Small intestine (tissue), 7 donors: ENCODE data around the gene STIM1. TPM values are rescaled to one million over a fixed set of nuclear protein-coding genes. Genes with fewer than 3 reads are reported as not detected.

Source experiments
- DNase-seq, 2 donors: peaks; one replicate each; pipeline versions ENCODE4 v3.0.0 to v3.0.0-alpha.2; 2013
- FAIRE-seq: peaks from 2 replicates; lab custom pipeline; 2012; peaks lifted over from hg19 to GRCh38; lab: Jason Lieb, UNC
- H3K27ac ChIP-seq, 3 donors: one replicate each; pipeline ENCODE4 v1.5.1; 2013; ENCODE audit warnings: low read length in 2 of 3, mild to moderate bottlenecking in 2 of 3, control low read depth in 1 of 3, inconsistent platforms in 1 of 3, low read depth in 1 of 3, moderate library complexity in 1 of 3
- H3K27me3 ChIP-seq, 3 donors: one replicate each; pipeline ENCODE4 v1.6.1; 2013; ENCODE audit warnings: low read length in 3 of 3, inconsistent platforms in 1 of 3; ENCODE audit not compliant: control insufficient read depth in 3 of 3, insufficient read depth in 3 of 3
- H3K36me3 ChIP-seq, 3 donors: one replicate each; pipeline ENCODE4 v1.6.1; 2013; ENCODE audit warnings: low read length in 3 of 3, inconsistent platforms in 1 of 3, low read depth in 1 of 3, mild to moderate bottlenecking in 1 of 3, moderate library complexity in 1 of 3; ENCODE audit not compliant: control insufficient read depth in 3 of 3, insufficient read depth in 2 of 3
- H3K4me1 ChIP-seq, 3 donors: one replicate each; pipeline ENCODE4 v1.6.1; 2013; ENCODE audit warnings: low read length in 2 of 3, inconsistent platforms in 1 of 3, low read depth in 1 of 3, mild to moderate bottlenecking in 1 of 3, moderate library complexity in 1 of 3; ENCODE audit not compliant: control insufficient read depth in 3 of 3, insufficient read depth in 2 of 3
- H3K4me3 ChIP-seq, 3 donors: one replicate each; pipeline ENCODE4 v1.5.1; 2013; ENCODE audit warnings: low read length in 3 of 3, control low read depth in 1 of 3, inconsistent platforms in 1 of 3, low read depth in 1 of 3, mild to moderate bottlenecking in 1 of 3, moderate library complexity in 1 of 3
- H3K9me3 ChIP-seq, 2 donors: one replicate each; pipeline ENCODE4 v1.6.1; 2013; ENCODE audit warnings: low read depth in 1 of 2, low read length in 1 of 2; ENCODE audit not compliant: control insufficient read depth in 2 of 2, insufficient read depth in 1 of 2
- WGBS, 3 donors: extraction: QIAGEN DNeasy Blood & Tissue Kit; methylation state at CpG; one replicate each; pipeline ENCODE4 v1.1.7; 2013; 5-methylcytosine and 5-hydroxymethylcytosine counted together
- polyA plus RNA-seq, 4 donors: library from polyadenylated mRNA; stranded (reverse) in 3 of 4; unstranded in 1 of 4; fragments of 200-250 nt in 3 of 4; fragments of 120-200 nt in 1 of 4; gene quantifications; one replicate each; pipeline versions ENCODE4 v1.2.1 to v1.2.3, GENCODE V29; 2013
- donor health status: healthy with polysubstance abuse.
- donor health status: control.
- donor health status: control.
- donor health status: Bipolar disorder and iron deficiency.
- donor health status: healthy.

Gene STIM1
- polyA plus RNA-seq, 4 donors = 5.6 to 27.9 (median 11.7) TPM

- 45 to 88% (median 75%) methylated on average over 2 of the region's 2 CpGs for WGBS, 3 donors
Observed at GRCh38 chr11:4032097-4032496, 176.6 kb downstream of the STIM1 start.

GRCh38 chr11:4035985-4036384, 180.5 kb downstream of the STIM1 start:
- Histone ChIP-seq H3K27me3 (no peaks in the 10 kb centered on the region), H3K4me1 (no peaks in the 10 kb centered on the region), H3K27ac (no peak overlapping the region), H3K4me3 (no peak overlapping the region), H3K9me3 (peaks cover 0 to 3% of the 10 kb centered on the region in 2 donors), H3K36me3 (no peaks in the 10 kb centered on the region)
- 91 to 97% (median 95%) methylated on average over 4 of the region's 4 CpGs for WGBS, 3 donors
- FAIRE-seq (no peak), DNase-seq (no peak)

More at GRCh38 chr11:4032097-4032496, 176.6 kb downstream of the STIM1 start:
- H3K27ac ChIP-seq = no peak overlapping the region
- no peak overlapping the region for H3K4me3 ChIP-seq
- peaks cover 0 to 3% of the 10 kb centered on the region in 2 donors for H3K9me3 ChIP-seq
- no peaks in the 10 kb centered on the region for H3K4me1 ChIP-seq
- DNase-seq = no peak
- H3K27me3 ChIP-seq = no peaks in the 10 kb centered on the region
- no peaks in the 10 kb centered on the region for H3K36me3 ChIP-seq
- no peak for FAIRE-seq

- Histone ChIP-seq H3K9me3 (no peaks in the 10 kb centered on the region), H3K4me1 (peaks cover 0 to under 1% (median 0%) of the 10 kb centered on the region in 3 donors), H3K27ac (no peak overlapping the region), H3K36me3 (no peaks in the 10 kb centered on the region), H3K4me3 (no peak overlapping the region), H3K27me3 (no peaks in the 10 kb centered on the region)
- 88 to 97% (median 94%) methylated on average over 3 of the region's 3 CpGs for WGBS, 3 donors
- DNase-seq = no peak
- no peak for FAIRE-seq
Observed at GRCh38 chr11:4039011-4039410, 183.5 kb downstream of the STIM1 start.

- Histone ChIP-seq H3K4me1 (peaks cover 0 to 3% (median 0%) of the 10 kb centered on the region in 3 donors), H3K36me3 (no peaks in the 10 kb centered on the region), H3K27me3 (no peaks in the 10 kb centered on the region), H3K4me3 (no peak overlapping the region), H3K27ac (no peak overlapping the region), H3K9me3 (no peaks in the 10 kb centered on the region)
- 75 to 93% (median 86%) methylated on average over 1 of the region's 1 CpG for WGBS, 3 donors
- DNase-seq (no peak), FAIRE-seq (no peak)
Observed at GRCh38 chr11:4040461-4040860, 185.0 kb downstream of the STIM1 start.

GRCh38 chr11:4041731-4042391, 186.4 kb downstream of the STIM1 start:
- Histone ChIP-seq H3K27me3 (no peaks in the 10 kb centered on the region), H3K9me3 (no peaks in the 10 kb centered on the region), H3K4me1 (peaks cover 0 to 3% (median 0%) of the 10 kb centered on the region in 3 donors), H3K27ac (no peak overlapping the region), H3K4me3 (no peak overlapping the region), H3K36me3 (no peaks in the 10 kb centered on the region)
- WGBS, 3 donors = 91 to 96% (median 93%) methylated on average over 6 of the region's 6 CpGs
- no peak for DNase-seq
- no peak for FAIRE-seq

GRCh38 chr11:4044976-4045646, 189.6 kb downstream of the STIM1 start:
- Histone ChIP-seq H3K9me3 (no peaks in the 10 kb centered on the region), H3K36me3 (no peaks in the 10 kb centered on the region), H3K27me3 (no peaks in the 10 kb centered on the region), H3K4me1 (peaks cover 0 to 3% (median 0%) of the 10 kb centered on the region in 3 donors), H3K27ac (no peak overlapping the region), H3K4me3 (no peak overlapping the region)
- DNase-seq (no peak), FAIRE-seq (no peak)
- whole genome bisulfite sequencing, 3 donors = 47 to 52% (median 50%) methylated on average over 4 of the region's 4 CpGs

- Histone ChIP-seq H3K4me3 (no peak overlapping the region), H3K27ac (no peak overlapping the region), H3K4me1 (peaks cover 0 to 3% (median 0%) of the 10 kb centered on the region in 3 donors), H3K9me3 (no peaks in the 10 kb centered on the region), H3K27me3 (no peaks in the 10 kb centered on the region), H3K36me3 (no peaks in the 10 kb centered on the region)
- FAIRE-seq (no peak), DNase-seq (no peak)
Observed at GRCh38 chr11:4048340-4048739, 192.9 kb downstream of the STIM1 start.

GRCh38 chr11:4049006-4049405, 193.5 kb downstream of the STIM1 start:
- 86 to 94% (median 88%) methylated on average over 4 of the region's 4 CpGs for WGBS, 3 donors
- no peak overlapping the region for H3K27ac ChIP-seq
- FAIRE-seq (no peak), DNase-seq (no peak)
- no peaks in the 10 kb centered on the region for H3K9me3 ChIP-seq
- peaks cover 0 to 2% (median 0%) of the 10 kb centered on the region in 3 donors for H3K4me1 ChIP-seq
- no peak overlapping the region for H3K4me3 ChIP-seq
- no peaks in the 10 kb centered on the region for H3K36me3 ChIP-seq
- H3K27me3 ChIP-seq = no peaks in the 10 kb centered on the region
